GM12892 (cell line): ENCODE measurements around the gene TNNT1.

Experiments
- POLR2A ChIP-seq: IDR thresholded peaks from 2 replicates; pipeline ENCODE4 v1.6.1; 2011; ENCODE audit warnings: low read depth, low read length, control low read depth
- POLR2AphosphoS5 ChIP-seq: IDR thresholded peaks from 2 replicates; pipeline ENCODE4 v1.6.1; 2011; ENCODE audit warnings: low read depth, low read length, control low read depth

- no peak for TF ChIP-seq POLR2A
- no peak for TF ChIP-seq POLR2AphosphoS5
Observed at GRCh38 chr19:55158848-55159749, 10.1 kb upstream of the TNNT1 start.
